H9 (cell line): Measurements from ENCODE around the gene PRDM11. TPM values are rescaled to one million over a fixed set of nuclear protein-coding genes. Genes with fewer than 3 reads are reported as not detected.

ENCODE experiments used
- DNase-seq: peaks from one replicate; pipeline ENCODE4 v3.0.0-alpha.2; 2017
- H2AFZ ChIP-seq: one replicate; pipeline ENCODE4 v1.6.1; 2013; ENCODE audit warnings: mild to moderate bottlenecking, low read length, control low read depth, moderate library complexity
- H2AK5ac ChIP-seq: 2 replicates; pipeline ENCODE4 v1.6.1; 2013; ENCODE audit warnings: low read length, control low read depth, mixed read lengths; ENCODE audit not compliant: insufficient read length
- H2BK120ac ChIP-seq: one replicate; pipeline ENCODE4 v1.6.1; 2013; ENCODE audit warnings: low read depth, mild to moderate bottlenecking, low read length, control low read depth, inconsistent platforms; ENCODE audit not compliant: poor library complexity, severe bottlenecking
- H2BK12ac ChIP-seq: 2 replicates; pipeline ENCODE4 v1.6.1; 2013; ENCODE audit warnings: low read length, control low read depth, mixed read lengths, low read depth; ENCODE audit not compliant: insufficient read length
- H2BK15ac ChIP-seq: 2 replicates; pipeline ENCODE4 v1.6.1; 2013; ENCODE audit warnings: low read depth, low read length, control low read depth
- H2BK20ac ChIP-seq: one replicate; pipeline ENCODE4 v1.6.1; 2013; ENCODE audit warnings: low read depth, mild to moderate bottlenecking, low read length, control low read depth, inconsistent platforms; ENCODE audit not compliant: poor library complexity, severe bottlenecking
- H2BK5ac ChIP-seq: 2 replicates; pipeline ENCODE4 v1.6.1; 2013; ENCODE audit warnings: low read length, control low read depth, mixed read lengths; ENCODE audit not compliant: insufficient read length
- H3K14ac ChIP-seq: 2 replicates; pipeline ENCODE4 v1.6.1; 2013; ENCODE audit warnings: low read length, control low read depth; ENCODE audit not compliant: insufficient read depth
- H3K18ac ChIP-seq: 2 replicates; pipeline ENCODE4 v1.6.1; 2013; ENCODE audit warnings: low read depth, mild to moderate bottlenecking, mixed read lengths, low read length, control low read depth; ENCODE audit not compliant: insufficient read length
- H3K23ac ChIP-seq: 2 replicates; pipeline ENCODE4 v1.6.1; 2013; ENCODE audit warnings: low read length, control low read depth, mixed read lengths, low read depth; ENCODE audit not compliant: insufficient read length
- H3K23me2 ChIP-seq: 2 replicates; pipeline ENCODE4 v1.6.1; 2013; ENCODE audit warnings: low read depth, mild to moderate bottlenecking, mixed read lengths, low read length, control low read depth; ENCODE audit not compliant: insufficient read length, poor library complexity, severe bottlenecking
- H3K27ac ChIP-seq: 2 replicates; pipeline ENCODE4 v1.5.1; 2013; ENCODE audit warnings: low read length, control low read depth, mixed read lengths, low read depth; ENCODE audit not compliant: insufficient read length
- H3K27me3 ChIP-seq: 2 replicates; pipeline ENCODE4 v1.6.1; 2013; ENCODE audit warnings: low read length, control low read depth, inconsistent platforms; ENCODE audit not compliant: insufficient read depth
- H3K4ac ChIP-seq: 2 replicates; pipeline ENCODE4 v1.6.1; 2013; ENCODE audit warnings: low read depth, mild to moderate bottlenecking, control low read depth, inconsistent platforms, low read length, moderate library complexity
- H3K4me1 ChIP-seq: 2 replicates; pipeline ENCODE4 v1.6.1; 2013; ENCODE audit warnings: low read length, control low read depth, inconsistent platforms; ENCODE audit not compliant: insufficient read depth
- H3K4me2 ChIP-seq: 2 replicates; pipeline ENCODE4 v1.6.1; 2013; ENCODE audit warnings: low read length, control low read depth, mixed read lengths; ENCODE audit not compliant: insufficient read length, insufficient read depth
- H3K56ac ChIP-seq: 2 replicates; pipeline ENCODE4 v1.6.1; 2013; ENCODE audit warnings: low read depth, mild to moderate bottlenecking, mixed read lengths, low read length, control low read depth; ENCODE audit not compliant: insufficient read length
- H3K79me1 ChIP-seq: 2 replicates; pipeline ENCODE4 v1.6.1; 2013; ENCODE audit warnings: low read depth, mild to moderate bottlenecking, moderate library complexity, low read length, control low read depth, inconsistent platforms; ENCODE audit not compliant: insufficient read depth, poor library complexity, severe bottlenecking
- H3K79me2 ChIP-seq: 2 replicates; pipeline ENCODE4 v1.6.1; 2013; ENCODE audit warnings: low read length, control low read depth, inconsistent platforms; ENCODE audit not compliant: insufficient read depth
- H3K9ac ChIP-seq: 2 replicates; pipeline ENCODE4 v1.6.1; 2013; ENCODE audit warnings: low read length, control low read depth, mixed read lengths; ENCODE audit not compliant: insufficient read length; ENCODE audit errors: extremely low read depth
- H3K9me3 ChIP-seq: one replicate; pipeline ENCODE4 v1.6.1; 2013; ENCODE audit warnings: low read depth, low read length, inconsistent platforms; ENCODE audit not compliant: control insufficient read depth
- H3T11ph ChIP-seq: one replicate; pipeline ENCODE4 v1.6.1; 2013; ENCODE audit warnings: mild to moderate bottlenecking, low read length, control low read depth, inconsistent platforms
- H4K20me1 ChIP-seq: one replicate; pipeline ENCODE4 v1.6.1; 2013; ENCODE audit not compliant: control insufficient read depth, insufficient read length, insufficient read depth
- H4K5ac ChIP-seq: 2 replicates; pipeline ENCODE4 v1.6.1; 2013; ENCODE audit warnings: low read depth, mild to moderate bottlenecking, mixed read lengths, low read length, control low read depth; ENCODE audit not compliant: insufficient read length
- H4K8ac ChIP-seq: replicated peaks from 2 replicates; pipeline ENCODE4 v1.6.1; 2013; ENCODE audit warnings: low read length, control low read depth, mixed read lengths, low read depth; ENCODE audit not compliant: insufficient read length
- H4K91ac ChIP-seq: 2 replicates; pipeline ENCODE4 v1.6.1; 2013; ENCODE audit warnings: low read depth, mild to moderate bottlenecking, moderate library complexity, mixed read lengths, low read length, control low read depth; ENCODE audit not compliant: insufficient read length
- H3K27ac Mint-ChIP-seq, 3 experiments: 2 replicates in 2 of 3; 3 replicates in 1 of 3; pipeline ENCODE4 v1.8.0; 2020 to 2021; ENCODE audit warnings: mixed read lengths in 3 of 3, mild to moderate bottlenecking in 1 of 3, moderate library complexity in 1 of 3
- H3K27me3 Mint-ChIP-seq: 2 replicates; pipeline ENCODE4 v1.8.0; 2021; ENCODE audit warnings: low read depth, mild to moderate bottlenecking, moderate library complexity, mixed read lengths
- H3K36me3 Mint-ChIP-seq, 3 experiments: 2 replicates in 2 of 3; 3 replicates in 1 of 3; pipeline ENCODE4 v1.8.0; 2020 to 2021; ENCODE audit warnings: low read depth in 3 of 3, mixed read lengths in 3 of 3; ENCODE audit not compliant: insufficient read depth in 1 of 3
- H3K4me1 Mint-ChIP-seq, 2 experiments: 2 replicates each; pipeline ENCODE4 v1.8.0; 2020; ENCODE audit warnings: mixed read lengths in 2 of 2
- H3K4me3 Mint-ChIP-seq, 2 experiments: 2 replicates in 1 of 2; 3 replicates in 1 of 2; pipeline ENCODE4 v1.8.0; 2020 to 2021; ENCODE audit warnings: mild to moderate bottlenecking in 2 of 2, mixed read lengths in 2 of 2, moderate library complexity in 1 of 2
- H3K9me3 Mint-ChIP-seq, 2 experiments: 2 replicates in 1 of 2; 3 replicates in 1 of 2; pipeline ENCODE4 v1.8.0; 2020; ENCODE audit warnings: mild to moderate bottlenecking in 2 of 2, mixed read lengths in 2 of 2, moderate library complexity in 1 of 2
- WGBS: extraction: QIAGEN DNeasy Blood & Tissue Kit; methylation state at CpG from one replicate; pipeline ENCODE4 v1.1.7; 2013; ENCODE audit warnings: missing lambda C conversion rate, low lambda C conversion rate, mixed read lengths; ENCODE audit not compliant: insufficient read length; ENCODE audit errors: extremely low coverage; 5-methylcytosine and 5-hydroxymethylcytosine counted together
- total RNA-seq: library from RNA; stranded (reverse); gene quantifications from 2 replicates; pipeline ENCODE4 v1.2.1, GENCODE V29; 2021
- TF ChIP-seq, protein P1 (sequence below): fragments of 200-600 bp; sonication (generic); conservative IDR thresholded peaks from 3 replicates; pipeline ENCODE4 v1.8.0; 2021; ENCODE audit warnings: antibody characterized with exemption, mild to moderate bottlenecking

The PRDM11 gene
- total RNA-seq, 1 experiment from 2014 or later: 11.5 TPM

- Histone ChIP-seq H3K56ac (no peak overlapping the region), H3K18ac (no peak overlapping the region), H3K4me1 (no peaks in the 10 kb centered on the region), H3K79me1 (peaks cover 3% of the 10 kb centered on the region), H3K27ac (no peak overlapping the region), H2AK5ac (no peak overlapping the region), H4K91ac (no peak overlapping the region), H3T11ph (no peak overlapping the region), H4K20me1 (no peaks in the 10 kb centered on the region), H3K4ac (no peak overlapping the region), H2BK20ac (no peak overlapping the region), H2BK15ac (no peak overlapping the region), H3K4me2 (no peak overlapping the region), H3K9ac (no peak overlapping the region), H3K23me2 (no peaks in the 10 kb centered on the region), H3K9me3 (no peaks in the 10 kb centered on the region), H3K27me3 (no peaks in the 10 kb centered on the region), H2AFZ (no peak overlapping the region), H2BK5ac (no peak overlapping the region), H2BK12ac (no peak overlapping the region), H2BK120ac (no peak overlapping the region), H3K14ac (0 out of 2 replicates have a peak overlapping the region, but pooled peaks have one; percentile 16), H3K79me2 (no peaks in the 10 kb centered on the region; the same call in 1 of the 2 replicates), H3K23ac (no peak overlapping the region), H4K8ac (no peak overlapping the region), H4K5ac (no peak overlapping the region)
- Mint-ChIP-seq H3K36me3 (peaks cover under 1 to 2% (median 1%) of the 10 kb centered on the region in 3 experiments; a peak in 5 of 7 replicates), H3K9me3 (peaks cover under 1% of the 10 kb centered on the region in 2 experiments; a peak in 2 of 5 replicates), H3K4me3 (no peak overlapping the region), H3K4me1 (peaks cover 7 to 10% of the 10 kb centered on the region in 2 experiments), H3K27me3 (no peaks in the 10 kb centered on the region), H3K27ac (no peak overlapping the region; a peak in 1 of 7 replicates)
- WGBS: no CpG with 5 or more reads among the region's 11 CpGs
- DNase-seq: no peak
- TF ChIP-seq, protein P1, sequence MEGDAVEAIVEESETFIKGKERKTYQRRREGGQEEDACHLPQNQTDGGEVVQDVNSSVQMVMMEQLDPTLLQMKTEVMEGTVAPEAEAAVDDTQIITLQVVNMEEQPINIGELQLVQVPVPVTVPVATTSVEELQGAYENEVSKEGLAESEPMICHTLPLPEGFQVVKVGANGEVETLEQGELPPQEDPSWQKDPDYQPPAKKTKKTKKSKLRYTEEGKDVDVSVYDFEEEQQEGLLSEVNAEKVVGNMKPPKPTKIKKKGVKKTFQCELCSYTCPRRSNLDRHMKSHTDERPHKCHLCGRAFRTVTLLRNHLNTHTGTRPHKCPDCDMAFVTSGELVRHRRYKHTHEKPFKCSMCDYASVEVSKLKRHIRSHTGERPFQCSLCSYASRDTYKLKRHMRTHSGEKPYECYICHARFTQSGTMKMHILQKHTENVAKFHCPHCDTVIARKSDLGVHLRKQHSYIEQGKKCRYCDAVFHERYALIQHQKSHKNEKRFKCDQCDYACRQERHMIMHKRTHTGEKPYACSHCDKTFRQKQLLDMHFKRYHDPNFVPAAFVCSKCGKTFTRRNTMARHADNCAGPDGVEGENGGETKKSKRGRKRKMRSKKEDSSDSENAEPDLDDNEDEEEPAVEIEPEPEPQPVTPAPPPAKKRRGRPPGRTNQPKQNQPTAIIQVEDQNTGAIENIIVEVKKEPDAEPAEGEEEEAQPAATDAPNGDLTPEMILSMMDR: no peak
Observed at GRCh38 chr11:45155058-45155551, 8.7 kb downstream of the PRDM11 start.
